ENCODE measurements around the gene EPHA4.

The EPHA4 gene

GRCh38 chr2:221468317-221468716 is 103.8 kb downstream of the EPHA4 start:
- DNase-seq, result no peak

GRCh38 chr2:221467610-221468009 is 104.5 kb downstream of the EPHA4 start:
- peak in 1 of 14 donors; percentile 6 for DNase-seq

GRCh38 chr2:221466744-221467143 is 105.4 kb downstream of the EPHA4 start:
- DNase-seq, result no peak

DNA sequence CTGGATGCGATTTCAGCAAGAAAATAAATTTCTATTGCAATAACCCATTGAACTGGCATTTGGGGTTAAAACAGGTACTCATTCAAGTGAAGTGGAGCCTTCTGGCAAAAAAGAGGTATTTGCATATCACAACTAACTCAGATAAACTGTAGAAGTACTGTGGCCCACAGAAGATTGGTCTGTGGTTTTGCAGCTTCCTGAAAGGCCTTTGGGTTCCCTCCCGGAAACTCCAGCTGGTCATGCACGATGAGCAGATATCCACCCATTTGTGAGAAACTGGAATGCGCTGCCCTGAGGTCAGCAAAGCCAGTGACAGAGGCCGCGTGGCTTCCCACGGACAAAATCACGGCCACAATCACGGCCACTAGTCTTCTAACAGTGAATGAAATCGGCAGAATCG is 106.3 kb downstream of the EPHA4 start:
- DNase-seq, result no peak

DNA sequence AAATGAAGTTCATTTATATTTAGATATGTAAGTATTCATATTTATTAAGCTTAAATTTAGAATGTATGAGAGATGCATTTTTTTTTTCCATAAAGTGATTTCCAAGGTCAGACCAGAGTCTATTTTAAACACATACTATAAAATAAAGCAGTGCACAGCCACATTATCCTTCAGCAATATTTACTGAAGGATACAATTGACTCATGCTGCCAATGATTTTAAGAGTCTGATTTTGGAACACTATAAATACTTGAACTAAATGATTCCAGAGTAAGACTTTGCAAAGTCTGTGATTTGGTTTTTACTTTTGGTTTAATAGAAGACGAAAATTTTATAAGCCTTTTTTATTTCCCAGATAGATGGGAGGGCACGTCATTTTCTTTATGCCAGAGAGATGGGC is 107.1 kb downstream of the EPHA4 start:
- no peak for DNase-seq

- no peak for DNase-seq
Measured at GRCh38 chr2:221463241-221463896, 108.7 kb downstream of the EPHA4 start.

DNA sequence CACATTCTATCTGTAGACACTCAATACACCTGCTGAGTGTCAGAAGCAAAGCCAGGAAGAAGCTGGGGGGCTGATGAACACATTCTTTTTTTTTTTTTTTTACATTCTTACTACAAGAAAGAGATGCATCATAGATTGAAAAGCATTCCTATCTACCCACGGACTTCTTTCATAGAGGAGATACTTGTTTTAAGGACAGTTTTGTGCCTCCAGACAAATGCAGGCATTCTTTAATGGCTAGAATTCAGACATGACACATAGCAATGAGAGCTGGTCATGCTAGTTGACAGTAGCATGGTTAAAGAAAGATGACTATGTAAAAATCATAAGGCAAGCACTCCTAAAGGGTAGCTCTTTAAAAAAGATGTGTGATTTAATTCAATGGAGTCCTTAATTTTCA is 110.2 kb downstream of the EPHA4 start:
- no peak for DNase-seq

DNA sequence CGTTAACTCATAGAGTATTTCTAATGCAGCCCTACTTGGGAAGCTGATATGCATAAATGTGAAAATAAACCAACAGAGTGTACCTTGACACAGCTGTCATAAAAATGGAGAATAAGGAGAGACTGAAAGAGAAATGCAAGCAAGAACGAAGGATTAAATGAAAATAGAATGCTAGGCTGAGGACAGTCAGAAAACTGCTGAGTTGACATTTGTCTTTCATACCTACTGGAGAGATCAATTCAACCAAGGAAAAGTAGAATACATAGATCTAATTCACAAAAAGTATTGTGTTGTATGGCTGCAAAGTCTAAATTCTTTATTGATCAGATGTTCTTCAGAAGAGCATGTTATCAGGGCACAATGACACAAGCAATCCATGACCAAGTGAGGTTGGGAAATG is 112.0 kb downstream of the EPHA4 start:
- DNase-seq, result no peak

DNA sequence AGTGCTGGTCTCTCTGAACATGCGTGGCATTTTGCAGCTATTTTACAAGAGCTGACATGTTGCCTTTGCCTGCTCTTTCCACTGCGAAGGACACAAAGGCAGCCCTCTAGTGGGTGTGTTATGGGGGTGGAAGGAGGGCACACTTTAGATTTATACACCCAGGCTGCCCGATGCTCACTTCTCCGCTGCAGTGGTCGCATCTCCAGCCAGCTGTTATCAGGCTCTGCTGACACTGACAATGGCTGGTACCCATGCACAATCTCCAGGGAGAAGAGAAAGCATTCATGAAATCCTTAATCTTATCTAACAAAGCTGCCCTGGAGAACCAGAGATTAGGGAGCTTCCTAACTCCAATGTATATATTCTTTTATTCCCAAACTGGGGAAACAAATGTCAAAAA is 113.5 kb downstream of the EPHA4 start:
- no peak for DNase-seq

DNA sequence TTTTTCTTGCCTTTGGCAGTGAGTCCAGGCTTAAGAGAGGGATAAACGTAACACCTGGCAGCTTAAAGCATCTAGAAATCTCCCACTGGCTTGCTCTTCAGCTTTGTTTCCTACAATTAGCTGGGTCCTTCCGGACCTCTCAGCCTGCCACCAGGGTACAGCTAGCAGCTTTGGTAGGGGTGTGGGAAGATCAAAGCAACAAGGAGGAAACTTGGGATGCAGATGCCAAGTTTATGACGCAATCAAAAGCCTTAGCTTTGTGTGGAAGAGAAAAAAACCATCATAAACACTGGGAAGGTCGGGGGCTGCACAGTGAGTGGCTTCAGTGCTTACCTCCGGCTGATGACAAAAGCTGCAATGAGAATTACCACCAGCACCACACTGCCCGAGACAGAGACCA is 116.9 kb downstream of the EPHA4 start:
- no peak for DNase-seq

GRCh38 chr2:221454459-221455105 is 117.5 kb downstream of the EPHA4 start:
- DNase-seq, result no peak

GRCh38 chr2:221451862-221452788 is 120.0 kb downstream of the EPHA4 start:
- DNase-seq, result no peak

DNA sequence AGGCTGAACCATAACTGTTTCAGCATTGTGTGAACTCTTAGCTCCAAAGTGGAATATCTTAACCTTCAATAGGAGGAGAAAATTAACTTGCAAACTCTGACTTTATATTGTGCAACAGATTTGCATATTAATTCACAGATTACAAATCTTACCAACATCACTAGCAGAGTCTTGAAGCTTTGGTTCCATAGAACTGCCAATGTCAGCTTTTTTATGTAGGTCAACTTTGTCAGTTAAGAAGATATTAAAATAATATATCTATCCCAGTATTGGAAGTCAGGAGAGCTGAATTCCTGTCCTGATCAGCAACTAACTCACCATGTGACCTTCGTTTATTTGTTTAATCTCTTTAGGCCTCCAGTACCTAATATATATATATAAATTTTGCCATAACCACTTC is 121.8 kb downstream of the EPHA4 start:
- DNase-seq, result no peak

DNA sequence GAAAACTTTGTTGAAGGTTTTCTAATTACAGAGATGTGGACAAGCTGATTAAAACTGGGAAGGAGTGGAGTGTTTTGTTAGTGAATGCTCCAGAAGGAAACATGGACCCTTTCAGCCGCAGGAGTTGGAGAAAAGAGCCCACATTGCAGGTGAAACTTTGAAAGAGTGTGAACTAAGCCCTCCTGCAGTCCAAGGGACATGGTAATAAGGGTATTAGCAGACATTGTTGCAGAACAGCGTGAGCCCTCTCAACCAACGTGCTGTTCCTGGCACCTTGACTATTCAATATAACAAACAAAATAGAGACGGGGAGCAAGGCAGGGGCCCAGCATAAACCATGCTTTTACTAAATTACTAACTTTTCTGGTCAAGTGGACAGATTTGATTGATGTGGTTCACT is 122.7 kb downstream of the EPHA4 start:
- no peak for DNase-seq

DNA sequence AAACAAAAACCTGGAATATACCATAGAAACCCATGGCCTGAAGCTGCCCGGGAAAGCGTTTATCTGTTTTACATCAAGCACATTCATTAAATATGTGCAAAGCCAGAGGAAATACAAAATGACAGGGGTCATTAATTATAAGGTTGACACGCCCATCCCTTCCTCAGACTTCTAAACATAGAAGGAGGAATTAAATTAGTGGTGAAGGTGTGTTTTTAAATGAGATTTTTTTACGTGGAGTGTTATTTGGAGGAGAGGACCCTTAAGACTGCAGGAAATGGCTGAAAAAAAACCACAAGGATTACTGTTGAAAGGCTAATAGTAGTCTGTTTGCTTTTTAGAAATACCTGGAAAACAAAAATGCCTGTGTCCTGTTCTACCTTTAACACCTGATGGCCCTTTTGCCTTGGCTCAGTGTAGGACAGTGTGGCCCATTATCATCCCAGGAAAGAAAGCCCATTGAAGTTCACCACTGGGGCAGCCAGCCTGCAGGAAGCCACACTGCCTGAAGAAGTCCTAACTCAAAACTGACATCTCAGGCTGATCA is 123.2 kb downstream of the EPHA4 start:
- DNase-seq, result no peak

GRCh38 chr2:221448057-221448843 is 123.9 kb downstream of the EPHA4 start:
- no peak for DNase-seq

GRCh38 chr2:221447310-221447709 is 124.8 kb downstream of the EPHA4 start:
- DNase-seq, result no peak

DNA sequence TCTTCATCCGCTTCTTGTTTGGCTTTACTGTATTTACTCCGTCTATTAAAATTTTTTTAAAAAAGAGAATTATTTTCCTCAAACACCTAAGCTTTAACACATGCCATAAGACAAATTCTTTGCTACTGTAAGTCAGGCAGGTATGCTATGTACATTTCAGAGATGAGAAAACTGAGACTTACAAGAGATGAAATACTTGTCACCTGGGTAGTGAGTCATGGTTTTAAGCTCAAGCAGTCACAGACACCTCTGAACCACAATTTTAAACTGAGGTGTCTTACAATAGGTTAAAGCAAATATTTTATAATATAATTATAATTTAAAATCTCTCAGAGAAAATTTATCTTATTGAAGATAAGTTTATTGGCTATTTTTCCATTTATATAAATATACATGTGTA is 126.0 kb downstream of the EPHA4 start:
- DNase-seq, result no peak

GRCh38 chr2:221444106-221444505 is 128.0 kb downstream of the EPHA4 start:
- no peak for DNase-seq

DNA sequence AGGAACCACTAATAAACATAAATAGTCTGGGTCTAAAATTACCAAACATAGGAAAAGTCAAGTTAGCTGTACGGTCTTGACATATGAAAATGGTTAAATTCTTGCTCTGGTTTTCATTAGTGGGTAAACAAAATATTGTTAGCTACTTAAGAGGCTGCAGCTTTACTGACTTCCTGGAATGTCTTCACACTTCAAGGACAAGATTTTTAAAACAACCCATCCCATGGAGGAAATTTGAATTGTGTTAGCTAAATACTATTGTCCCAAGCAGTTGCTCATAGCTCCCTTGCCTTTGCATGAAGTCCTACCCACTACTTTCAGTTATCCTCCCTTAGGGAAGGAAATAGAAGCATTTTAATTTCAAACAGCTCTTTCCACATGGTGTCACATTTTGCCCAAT is 128.5 kb downstream of the EPHA4 start:
- no peak for DNase-seq

- no peak for DNase-seq
Measured at GRCh38 chr2:221442128-221442527, 130.0 kb downstream of the EPHA4 start.

GRCh38 chr2:221439761-221440479 is 132.2 kb downstream of the EPHA4 start:
- no peak for DNase-seq
